ENCODE results near the gene RNF7. TPM values are rescaled to one million over a fixed set of nuclear protein-coding genes. Genes with fewer than 3 reads are reported as not detected.

Gene RNF7
- total and polyA plus RNA-seq, 4 donors, result 11.7 to 71.6 (median 28.9) TPM

GRCh38 chr3:141776885-141777284 lies 38.8 kb downstream of the RNF7 start:
- Histone ChIP-seq H3K27ac (ENCODE audit: low read depth in 1 of 2, low read length in 2 of 2) (no peak overlapping the region), H3K36me3 (ENCODE audit: control insufficient read depth in 4 of 4, insufficient read depth in 3 of 4, low read depth in 1 of 4, low read length in 3 of 4) (no peaks in the 10 kb centered on the region), H3K4me1 (ENCODE audit: control insufficient read depth in 4 of 4, insufficient read depth in 4 of 4, low read length in 3 of 4) (no peaks in the 10 kb centered on the region), H3K9me3 (ENCODE audit: control insufficient read depth in 4 of 4, low read length in 3 of 4) (no peaks in the 10 kb centered on the region), H3K4me3 (ENCODE audit: low read depth in 1 of 3, low read length in 3 of 3) (no peak overlapping the region), H3K27me3 (ENCODE audit: control insufficient read depth in 4 of 4, insufficient read depth in 4 of 4, low read length in 3 of 4) (no peaks in the 10 kb centered on the region), H3K9ac (ENCODE audit: low read depth in 1 of 2, low read length in 2 of 2) (no peak overlapping the region)
- 90% methylated on average over 15 of the region's 15 CpGs for WGBS
- no peak for DNase-seq (ENCODE audit: low spot score)
- TF ChIP-seq RAD21 (IDR thresholded peaks at IDR 0.05) (no peak), REST (IDR thresholded peaks at IDR 0.05) (no peak), GABPA (IDR thresholded peaks at IDR 0.05 in 1 of 2, conservative IDR thresholded peaks at IDR 0.05 in 1 of 2) (no peak), FOXA2 (IDR thresholded peaks at IDR 0.05) (no peak), HNF4A (conservative IDR thresholded peaks at IDR 0.05) (no peak), NR2F2 (IDR thresholded peaks at IDR 0.05) (no peak), JUND (IDR thresholded peaks at IDR 0.05) (no peak), ATF3 (IDR thresholded peaks at IDR 0.05) (no peak)

GRCh38 chr3:141777957-141778813 lies 40.1 kb downstream of the RNF7 start:
- Histone ChIP-seq H3K36me3 (ENCODE audit: control insufficient read depth in 4 of 4, insufficient read depth in 3 of 4, low read depth in 1 of 4, low read length in 3 of 4) (no peaks in the 10 kb centered on the region), H3K27me3 (ENCODE audit: control insufficient read depth in 4 of 4, insufficient read depth in 4 of 4, low read length in 3 of 4) (no peaks in the 10 kb centered on the region), H3K9me3 (ENCODE audit: control insufficient read depth in 4 of 4, low read length in 3 of 4) (no peaks in the 10 kb centered on the region), H3K9ac (ENCODE audit: low read depth in 1 of 2, low read length in 2 of 2) (no peak overlapping the region), H3K4me3 (ENCODE audit: low read depth in 1 of 3, low read length in 3 of 3) (no peak overlapping the region), H3K4me1 (ENCODE audit: control insufficient read depth in 4 of 4, insufficient read depth in 4 of 4, low read length in 3 of 4) (no peaks in the 10 kb centered on the region), H3K27ac (ENCODE audit: low read depth in 1 of 2, low read length in 2 of 2) (no peak overlapping the region)
- TF ChIP-seq GABPA (IDR thresholded peaks at IDR 0.05 in 1 of 2, conservative IDR thresholded peaks at IDR 0.05 in 1 of 2), result no peak
- TF ChIP-seq CTCF (IDR thresholded peaks at IDR 0.05; ENCODE audit: low read depth, low read length, missing input control), result no peak
- TF ChIP-seq RXRA (IDR thresholded peaks at IDR 0.05), result no peak
- no peak for TF ChIP-seq HNF4G (IDR thresholded peaks at IDR 0.05)
- TF ChIP-seq TAF1 (conservative IDR thresholded peaks at IDR 0.05), result no peak
- no peak for TF ChIP-seq REST (IDR thresholded peaks at IDR 0.05)
- no peak for TF ChIP-seq FOXA1 (IDR thresholded peaks at IDR 0.05)
- no peak for TF ChIP-seq EGR1 (IDR thresholded peaks at IDR 0.05; ENCODE audit: low read depth in 2 of 2)
- TF ChIP-seq HNF4A (conservative IDR thresholded peaks at IDR 0.05), result no peak
- no peak for TF ChIP-seq MAX (IDR thresholded peaks at IDR 0.05)
- TF ChIP-seq SP1 (IDR thresholded peaks at IDR 0.05), result no peak
- no peak for TF ChIP-seq ATF3 (IDR thresholded peaks at IDR 0.05)
- no peak for TF ChIP-seq JUND (IDR thresholded peaks at IDR 0.05)
- TF ChIP-seq NR2F2 (IDR thresholded peaks at IDR 0.05), result no peak
- TF ChIP-seq FOXA2 (IDR thresholded peaks at IDR 0.05), result no peak
- TF ChIP-seq YY1 (IDR thresholded peaks at IDR 0.05), result no peak
- no peak for TF ChIP-seq RAD21 (IDR thresholded peaks at IDR 0.05)
- TF ChIP-seq ZBTB33 (IDR thresholded peaks at IDR 0.05), result no peak
- no peak for DNase-seq (ENCODE audit: low spot score)
- WGBS, result 92% methylated on average over 42 of the region's 42 CpGs
